HepG2 (cell line): Measurements from ENCODE around the gene NAALADL1. TPM values are rescaled to one million over a fixed set of nuclear protein-coding genes. Genes with fewer than 3 reads are reported as not detected.
A peak's percentile ranks its signal among the peaks of the same experiment; 100 is the strongest.

Experiments used
- ARNT ChIP-seq: fragments of 450-650 bp; IDR thresholded peaks from 2 replicates; pipeline ENCODE4 v1.6.1; 2017
- KLF9 ChIP-seq: IDR thresholded peaks from 2 replicates; pipeline ENCODE4 v1.6.1; 2016; ENCODE audit warnings: low read depth
- MTF1 ChIP-seq: sonication (generic); formaldehyde crosslinking; IDR thresholded peaks from 2 replicates; pipeline ENCODE4 v1.5.0; 2020; ENCODE audit warnings: missing genetic modification reagents
- RELA ChIP-seq: sonication (generic); formaldehyde crosslinking; IDR thresholded peaks from 2 replicates; pipeline ENCODE4 v1.4.0; 2020; ENCODE audit warnings: missing genetic modification reagents
- TOE1 ChIP-seq: sonication (generic); formaldehyde crosslinking; IDR thresholded peaks from 2 replicates; pipeline ENCODE4 v1.4.0; 2020; ENCODE audit warnings: mild to moderate bottlenecking, missing genetic modification reagents
- ZNF138 ChIP-seq: sonication (generic); formaldehyde crosslinking; IDR thresholded peaks from 2 replicates; pipeline ENCODE4 v1.5.0; 2020; ENCODE audit warnings: mild to moderate bottlenecking, low read depth, missing genetic modification reagents
- ZNF562 ChIP-seq: sonication (generic); formaldehyde crosslinking; IDR thresholded peaks from 2 replicates; pipeline ENCODE4 v1.8.0; 2022; ENCODE audit warnings: missing genetic modification reagents, borderline replicate concordance
- ZNF781 ChIP-seq: sonication (generic); formaldehyde crosslinking; IDR thresholded peaks from 2 replicates; pipeline ENCODE4 v1.5.1; 2020; ENCODE audit warnings: borderline replicate concordance, mild to moderate bottlenecking, missing genetic modification reagents; ENCODE audit errors: not compliant biosample characterization
- polyA plus RNA-seq, 8 experiments: library from polyadenylated mRNA; depleted of rRNA in 3 of 8; stranded (reverse) in 7 of 8; unstranded in 1 of 8; fragments of >200 nt; fragmentation: Illumina TruSeq in 4 of 8; extraction: Trizol in 4 of 8; gene quantifications; 2 replicates each; pipeline versions ENCODE4 v1.2.1 to v1.2.3, GENCODE V29; 2011 to 2016; ENCODE audit warnings: low read depth in 4 of 8, missing spikeins in 1 of 8, mixed read lengths in 1 of 8; ENCODE audit not compliant: insufficient read depth in 1 of 8
- total RNA-seq, 5 experiments: library from RNA; depleted of rRNA; stranded (reverse); fragments of >200 nt; fragmentation: Illumina TruSeq; extraction: Trizol; gene quantifications; 2 replicates each; pipeline ENCODE4 v1.2.3, GENCODE V29; 2016; ENCODE audit warnings: low read depth in 1 of 5
- TF ChIP-seq, protein P1 (sequence below), 2 experiments: sonication (generic) in 1 of 2; formaldehyde crosslinking in 1 of 2; IDR thresholded peaks; 2 replicates each; pipeline versions ENCODE4 v1.6.1 to v1.9.0; 2014 to 2022; ENCODE audit warnings: antibody characterized with exemption in 1 of 2, borderline replicate concordance in 1 of 2, inconsistent platforms in 1 of 2, low read depth in 1 of 2, missing genetic modification reagents in 1 of 2
- TF ChIP-seq, protein P2 (sequence below): sonication (generic); formaldehyde crosslinking; conservative IDR thresholded peaks from 2 replicates; pipeline ENCODE4 v1.8.0; 2022; ENCODE audit warnings: low read depth, missing genetic modification reagents
- TF ChIP-seq, protein P3 (sequence below): sonication (generic); formaldehyde crosslinking; IDR thresholded peaks from 2 replicates; pipeline ENCODE4 v1.5.0; 2020; ENCODE audit warnings: mild to moderate bottlenecking, missing genetic modification reagents
- TF ChIP-seq, protein P4 (sequence below): sonication (generic); formaldehyde crosslinking; IDR thresholded peaks from 2 replicates; pipeline ENCODE4 v1.5.0; 2020; ENCODE audit warnings: mild to moderate bottlenecking, missing genetic modification reagents
- TF ChIP-seq, protein P5 (sequence below), 2 experiments: fragments of 450-650 bp in 1 of 2; sonication (generic) in 1 of 2; formaldehyde crosslinking; IDR thresholded peaks; 2 replicates each; pipeline versions ENCODE4 v1.5.0 to v1.8.0; 2020 to 2022; ENCODE audit warnings: mild to moderate bottlenecking in 1 of 2, missing genetic modification reagents in 1 of 2

Gene NAALADL1
- total and polyA plus RNA-seq, 2 of the 13 experiments (the other 11 are each of a cell fraction or from before 2014, with no cell fraction given): 9.3 to 33.9 TPM

DNA sequence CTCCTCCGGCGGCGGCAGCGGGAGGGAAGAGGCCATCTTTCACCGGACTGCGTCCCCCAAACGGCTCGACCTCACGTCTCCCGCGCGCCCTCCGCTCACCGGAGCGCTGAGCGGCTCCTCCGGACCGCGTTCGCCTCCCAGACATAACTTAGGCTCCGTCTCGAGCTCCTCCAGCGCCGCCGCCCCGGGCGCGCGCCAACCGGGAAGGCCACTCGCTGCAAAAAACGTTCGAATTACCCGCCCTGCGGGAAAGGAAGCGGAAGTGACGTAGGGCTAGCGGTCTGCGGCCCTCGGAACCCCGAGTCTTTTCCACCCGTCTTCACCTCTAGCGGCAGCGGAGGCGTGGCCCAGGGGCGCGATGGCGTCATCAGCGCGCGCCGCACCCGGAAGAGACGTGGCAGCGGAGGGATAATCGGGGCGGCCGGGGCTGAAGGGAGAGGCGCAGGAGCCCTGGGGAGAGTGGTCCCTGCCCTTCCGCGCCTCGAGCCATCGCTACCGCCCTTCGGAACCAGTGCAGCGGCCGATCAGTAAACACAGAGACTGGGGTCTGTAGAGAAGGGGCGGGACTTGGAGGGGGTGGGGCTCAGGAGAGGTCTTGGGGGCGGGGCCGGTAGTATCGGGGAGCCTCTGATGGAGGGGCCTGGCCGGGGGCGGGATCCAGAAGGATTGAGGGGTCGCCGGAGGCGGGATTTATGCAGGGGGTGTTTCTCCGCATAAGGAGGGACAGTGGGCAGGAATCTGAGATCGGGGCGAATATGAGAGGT lies 25.7 kb upstream of the NAALADL1 start, which contains the start of the genes CDCA5 and ZFPL1 (continued):
- TF ChIP-seq, protein P1, sequence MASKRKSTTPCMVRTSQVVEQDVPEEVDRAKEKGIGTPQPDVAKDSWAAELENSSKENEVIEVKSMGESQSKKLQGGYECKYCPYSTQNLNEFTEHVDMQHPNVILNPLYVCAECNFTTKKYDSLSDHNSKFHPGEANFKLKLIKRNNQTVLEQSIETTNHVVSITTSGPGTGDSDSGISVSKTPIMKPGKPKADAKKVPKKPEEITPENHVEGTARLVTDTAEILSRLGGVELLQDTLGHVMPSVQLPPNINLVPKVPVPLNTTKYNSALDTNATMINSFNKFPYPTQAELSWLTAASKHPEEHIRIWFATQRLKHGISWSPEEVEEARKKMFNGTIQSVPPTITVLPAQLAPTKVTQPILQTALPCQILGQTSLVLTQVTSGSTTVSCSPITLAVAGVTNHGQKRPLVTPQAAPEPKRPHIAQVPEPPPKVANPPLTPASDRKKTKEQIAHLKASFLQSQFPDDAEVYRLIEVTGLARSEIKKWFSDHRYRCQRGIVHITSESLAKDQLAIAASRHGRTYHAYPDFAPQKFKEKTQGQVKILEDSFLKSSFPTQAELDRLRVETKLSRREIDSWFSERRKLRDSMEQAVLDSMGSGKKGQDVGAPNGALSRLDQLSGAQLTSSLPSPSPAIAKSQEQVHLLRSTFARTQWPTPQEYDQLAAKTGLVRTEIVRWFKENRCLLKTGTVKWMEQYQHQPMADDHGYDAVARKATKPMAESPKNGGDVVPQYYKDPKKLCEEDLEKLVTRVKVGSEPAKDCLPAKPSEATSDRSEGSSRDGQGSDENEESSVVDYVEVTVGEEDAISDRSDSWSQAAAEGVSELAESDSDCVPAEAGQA (IDR thresholded peaks at IDR 0.05; ENCODE audit: low read depth): peak; percentile 92
- TF ChIP-seq, protein P1 (CRISPR knock-in tag; IDR thresholded peaks at IDR 0.05; ENCODE audit: borderline replicate concordance): no peak
- TF ChIP-seq ZNF781 (no peak), MTF1 (CRISPR knock-in tag) (no peak), RELA (CRISPR knock-in tag) (peak; percentile 67; the same call in 1 of the 2 replicates), KLF9 (CRISPR knock-in tag) (0 out of 2 replicates have a peak, but pooled peaks have one; percentile 80), TOE1 (CRISPR knock-in tag) (no peak), ZNF138 (CRISPR knock-in tag) (no peak), ARNT (no peak), ZNF562 (CRISPR knock-in tag) (0 out of 2 replicates have a peak, but pooled peaks have one; percentile 31)
- TF ChIP-seq, protein P2, sequence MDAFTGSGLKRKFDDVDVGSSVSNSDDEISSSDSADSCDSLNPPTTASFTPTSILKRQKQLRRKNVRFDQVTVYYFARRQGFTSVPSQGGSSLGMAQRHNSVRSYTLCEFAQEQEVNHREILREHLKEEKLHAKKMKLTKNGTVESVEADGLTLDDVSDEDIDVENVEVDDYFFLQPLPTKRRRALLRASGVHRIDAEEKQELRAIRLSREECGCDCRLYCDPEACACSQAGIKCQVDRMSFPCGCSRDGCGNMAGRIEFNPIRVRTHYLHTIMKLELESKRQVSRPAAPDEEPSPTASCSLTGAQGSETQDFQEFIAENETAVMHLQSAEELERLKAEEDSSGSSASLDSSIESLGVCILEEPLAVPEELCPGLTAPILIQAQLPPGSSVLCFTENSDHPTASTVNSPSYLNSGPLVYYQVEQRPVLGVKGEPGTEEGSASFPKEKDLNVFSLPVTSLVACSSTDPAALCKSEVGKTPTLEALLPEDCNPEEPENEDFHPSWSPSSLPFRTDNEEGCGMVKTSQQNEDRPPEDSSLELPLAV (CRISPR knock-in tag): peak; percentile 68; the same call in 1 of the 2 replicates
- TF ChIP-seq, protein P3, sequence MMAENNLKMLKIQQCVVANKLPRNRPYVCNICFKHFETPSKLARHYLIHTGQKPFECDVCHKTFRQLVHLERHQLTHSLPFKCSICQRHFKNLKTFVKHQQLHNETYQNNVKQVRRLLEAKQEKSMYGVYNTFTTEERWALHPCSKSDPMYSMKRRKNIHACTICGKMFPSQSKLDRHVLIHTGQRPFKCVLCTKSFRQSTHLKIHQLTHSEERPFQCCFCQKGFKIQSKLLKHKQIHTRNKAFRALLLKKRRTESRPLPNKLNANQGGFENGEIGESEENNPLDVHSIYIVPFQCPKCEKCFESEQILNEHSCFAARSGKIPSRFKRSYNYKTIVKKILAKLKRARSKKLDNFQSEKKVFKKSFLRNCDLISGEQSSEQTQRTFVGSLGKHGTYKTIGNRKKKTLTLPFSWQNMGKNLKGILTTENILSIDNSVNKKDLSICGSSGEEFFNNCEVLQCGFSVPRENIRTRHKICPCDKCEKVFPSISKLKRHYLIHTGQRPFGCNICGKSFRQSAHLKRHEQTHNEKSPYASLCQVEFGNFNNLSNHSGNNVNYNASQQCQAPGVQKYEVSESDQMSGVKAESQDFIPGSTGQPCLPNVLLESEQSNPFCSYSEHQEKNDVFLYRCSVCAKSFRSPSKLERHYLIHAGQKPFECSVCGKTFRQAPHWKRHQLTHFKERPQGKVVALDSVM: no peak
- TF ChIP-seq, protein P4, sequence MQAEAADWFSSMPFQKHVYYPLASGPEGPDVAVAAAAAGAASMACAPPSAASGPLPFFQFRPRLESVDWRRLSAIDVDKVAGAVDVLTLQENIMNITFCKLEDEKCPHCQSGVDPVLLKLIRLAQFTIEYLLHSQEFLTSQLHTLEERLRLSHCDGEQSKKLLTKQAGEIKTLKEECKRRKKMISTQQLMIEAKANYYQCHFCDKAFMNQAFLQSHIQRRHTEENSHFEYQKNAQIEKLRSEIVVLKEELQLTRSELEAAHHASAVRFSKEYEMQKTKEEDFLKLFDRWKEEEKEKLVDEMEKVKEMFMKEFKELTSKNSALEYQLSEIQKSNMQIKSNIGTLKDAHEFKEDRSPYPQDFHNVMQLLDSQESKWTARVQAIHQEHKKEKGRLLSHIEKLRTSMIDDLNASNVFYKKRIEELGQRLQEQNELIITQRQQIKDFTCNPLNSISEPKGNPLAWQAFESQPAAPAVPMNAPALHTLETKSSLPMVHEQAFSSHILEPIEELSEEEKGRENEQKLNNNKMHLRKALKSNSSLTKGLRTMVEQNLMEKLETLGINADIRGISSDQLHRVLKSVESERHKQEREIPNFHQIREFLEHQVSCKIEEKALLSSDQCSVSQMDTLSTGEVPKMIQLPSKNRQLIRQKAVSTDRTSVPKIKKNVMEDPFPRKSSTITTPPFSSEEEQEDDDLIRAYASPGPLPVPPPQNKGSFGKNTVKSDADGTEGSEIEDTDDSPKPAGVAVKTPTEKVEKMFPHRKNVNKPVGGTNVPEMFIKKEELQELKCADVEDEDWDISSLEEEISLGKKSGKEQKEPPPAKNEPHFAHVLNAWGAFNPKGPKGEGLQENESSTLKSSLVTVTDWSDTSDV (CRISPR knock-in tag): no peak
- TF ChIP-seq, protein P5, sequence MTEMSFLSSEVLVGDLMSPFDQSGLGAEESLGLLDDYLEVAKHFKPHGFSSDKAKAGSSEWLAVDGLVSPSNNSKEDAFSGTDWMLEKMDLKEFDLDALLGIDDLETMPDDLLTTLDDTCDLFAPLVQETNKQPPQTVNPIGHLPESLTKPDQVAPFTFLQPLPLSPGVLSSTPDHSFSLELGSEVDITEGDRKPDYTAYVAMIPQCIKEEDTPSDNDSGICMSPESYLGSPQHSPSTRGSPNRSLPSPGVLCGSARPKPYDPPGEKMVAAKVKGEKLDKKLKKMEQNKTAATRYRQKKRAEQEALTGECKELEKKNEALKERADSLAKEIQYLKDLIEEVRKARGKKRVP (CRISPR knock-in tag; IDR thresholded peaks at IDR 0.05): peak in 1 of 2 experiments; percentile 80; a peak in 2 of 4 replicates
